AG04450 (cell line): Measurements from ENCODE around the gene C1QL4. TPM values are rescaled to one million over a fixed set of nuclear protein-coding genes. Genes with fewer than 3 reads are reported as not detected.
"Not testable (repeated sequence)": the region's sequence is repeated elsewhere in the genome, so short reads cannot be mapped to it uniquely, and the experiment has no call there.

ENCODE experiments used
- CTCF ChIA-PET: fragments of 300-600, 350-600 bp; formaldehyde crosslinking; extraction: SDS; loops from one replicate; lab custom pipeline; 2022; ENCODE audit warnings: antibody characterized with exemption, inconsistent platforms; lab: Charles Lee
- POLR2A ChIA-PET: fragments of 350-600 bp; formaldehyde crosslinking; extraction: SDS; loops from one replicate; lab custom pipeline; 2021; ENCODE audit warnings: antibody characterized with exemption, inconsistent platforms; lab: Yijun Ruan, JAX
- DNase-seq: peaks from one replicate; pipeline ENCODE4 v3.0.0-alpha.2; 2011; ENCODE audit warnings: low read depth, low spot score
- H3K27ac ChIP-seq: one replicate; pipeline ENCODE4 v1.5.1; 2012; ENCODE audit warnings: low read depth, low read length, control low read depth
- H3K27me3 ChIP-seq: one replicate; pipeline ENCODE4 v1.6.0; 2012; ENCODE audit warnings: low read length; ENCODE audit not compliant: control insufficient read depth, insufficient read depth
- H3K4me3 ChIP-seq: 2 replicates; pipeline ENCODE4 v1.5.1; 2011; ENCODE audit warnings: mild to moderate bottlenecking, low read depth, low read length, control low read depth
- H3K9me3 ChIP-seq: 2 replicates; pipeline ENCODE4 v1.5.1; 2012; ENCODE audit warnings: low read length; ENCODE audit not compliant: control insufficient read depth, insufficient read depth
- polyA plus RNA-seq: library from polyadenylated mRNA; depleted of rRNA; stranded (reverse); fragments of >200 nt; gene quantifications from 2 replicates; pipeline ENCODE4 v1.2.3, GENCODE V29; 2011
- TF ChIP-seq, protein P1 (sequence below): IDR thresholded peaks from 2 replicates; pipeline ENCODE4 v1.5.1; 2011; ENCODE audit warnings: low read depth, low read length, control low read depth, inconsistent platforms

The C1QL4 gene
- polyA plus RNA-seq, 1 experiment, result not detected

DNA sequence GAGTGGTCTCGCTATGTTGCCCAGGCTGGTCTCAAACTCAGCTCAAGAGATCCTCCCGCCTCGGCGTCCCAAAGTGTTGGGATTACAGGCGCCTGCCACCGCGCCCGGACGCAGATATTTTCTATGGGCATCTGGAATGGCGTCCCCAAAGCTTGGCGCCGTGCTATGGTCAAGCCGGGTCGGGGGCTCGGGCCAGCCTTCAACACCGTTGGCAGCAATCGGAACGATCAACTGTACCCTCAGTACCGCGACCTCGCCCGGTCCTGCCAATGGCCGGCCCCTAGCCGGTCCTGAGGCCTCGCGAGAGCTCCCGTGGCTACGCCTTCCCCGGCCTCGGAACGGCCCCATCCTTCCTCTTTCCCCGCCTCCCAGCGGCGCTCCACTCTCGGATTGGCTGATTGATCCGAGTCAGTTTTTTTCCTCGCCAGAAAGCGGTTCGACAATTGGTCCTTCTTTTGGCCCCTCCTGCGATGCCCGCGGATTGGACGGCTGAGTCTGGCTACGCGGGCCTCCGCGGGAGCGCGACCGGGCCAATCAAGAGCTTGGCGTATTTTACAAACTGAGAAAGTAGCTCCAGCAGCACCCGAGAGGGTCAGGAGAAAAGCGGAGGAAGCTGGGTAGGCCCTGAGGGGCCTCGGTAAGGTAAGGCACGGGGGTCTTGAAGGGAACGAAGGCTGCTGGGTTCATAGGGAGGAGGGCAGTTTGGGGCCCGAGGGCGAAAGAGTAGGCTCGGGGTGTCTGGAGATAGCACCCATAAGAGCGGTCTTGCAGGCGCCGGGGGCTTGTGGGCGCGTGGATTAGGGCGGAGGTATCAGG is 14.1 kb downstream of the C1QL4 start, which contains the start of gene TROAP:
TSS of gene TROAP (plus strand) at position 548 of the 816 bp plus-strand sequence. CDS start 354 bp downstream, outside the sequence.
- Histone ChIP-seq H3K9me3 (no peaks in the 10 kb centered on the region), H3K4me3 (peak within 1 kb of the TSS; percentile 84), H3K27me3 (peaks cover 4% of the 10 kb centered on the region), H3K27ac (peak within 1 kb of the TSS; percentile 47)
- DNase-seq, result peak; percentile 95
- CTCF ChIA-PET, result interaction anchor here (1.0 to 2.8 kb wide), 7 partner anchors 9 to 191 kb away, joined by 3 to 18 read pairs (median 10); no protein-coding TSS in a partner anchor
- TF ChIP-seq, protein P1, sequence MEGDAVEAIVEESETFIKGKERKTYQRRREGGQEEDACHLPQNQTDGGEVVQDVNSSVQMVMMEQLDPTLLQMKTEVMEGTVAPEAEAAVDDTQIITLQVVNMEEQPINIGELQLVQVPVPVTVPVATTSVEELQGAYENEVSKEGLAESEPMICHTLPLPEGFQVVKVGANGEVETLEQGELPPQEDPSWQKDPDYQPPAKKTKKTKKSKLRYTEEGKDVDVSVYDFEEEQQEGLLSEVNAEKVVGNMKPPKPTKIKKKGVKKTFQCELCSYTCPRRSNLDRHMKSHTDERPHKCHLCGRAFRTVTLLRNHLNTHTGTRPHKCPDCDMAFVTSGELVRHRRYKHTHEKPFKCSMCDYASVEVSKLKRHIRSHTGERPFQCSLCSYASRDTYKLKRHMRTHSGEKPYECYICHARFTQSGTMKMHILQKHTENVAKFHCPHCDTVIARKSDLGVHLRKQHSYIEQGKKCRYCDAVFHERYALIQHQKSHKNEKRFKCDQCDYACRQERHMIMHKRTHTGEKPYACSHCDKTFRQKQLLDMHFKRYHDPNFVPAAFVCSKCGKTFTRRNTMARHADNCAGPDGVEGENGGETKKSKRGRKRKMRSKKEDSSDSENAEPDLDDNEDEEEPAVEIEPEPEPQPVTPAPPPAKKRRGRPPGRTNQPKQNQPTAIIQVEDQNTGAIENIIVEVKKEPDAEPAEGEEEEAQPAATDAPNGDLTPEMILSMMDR, result no peak
- POLR2A ChIA-PET, result interaction anchor here (0.6 to 1.6 kb wide), 15 partner anchors 9 to 516 kb away, joined by 3 to 11 read pairs (median 3); partner anchors contain the start of genes FAM186B, MCRS1, PRPH and SPATS2

DNA sequence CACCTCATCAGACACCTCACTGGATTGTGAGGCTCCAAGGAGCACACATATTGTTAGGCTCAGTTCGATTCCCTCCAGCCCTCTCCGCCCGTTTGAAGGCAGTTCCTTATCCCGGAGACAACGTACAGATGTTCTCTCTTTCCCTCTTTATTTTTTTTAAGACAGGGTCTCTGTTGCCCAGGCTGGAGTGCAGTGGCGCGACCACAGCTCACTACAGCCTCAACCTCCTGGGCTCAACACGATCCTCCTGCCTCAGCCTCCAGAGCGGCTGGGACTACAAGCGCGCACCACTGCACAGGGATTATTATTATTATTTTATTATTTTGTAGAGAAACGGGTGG is 14.7 kb downstream of the C1QL4 start:
- Histone ChIP-seq H3K27me3 (peaks cover 4% of the 10 kb centered on the region), H3K27ac (no peak overlapping the region), H3K9me3 (no peaks in the 10 kb centered on the region), H3K4me3 (peak overlapping the region; percentile 77)
- ChIA-PET POLR2A (interaction anchor here (0.9 to 1.6 kb wide), 7 partner anchors 10 to 245 kb away, joined by 3 to 11 read pairs (median 4); partner anchors contain the start of genes MCRS1, SPATS2 and TUBA1A), CTCF (interaction anchor here (1.1 to 2.8 kb wide), 6 partner anchors 10 to 35 kb away, joined by 3 to 18 read pairs (median 10); no protein-coding TSS in a partner anchor)
- TF ChIP-seq, protein P1, result no peak
- DNase-seq, result no peak

DNA sequence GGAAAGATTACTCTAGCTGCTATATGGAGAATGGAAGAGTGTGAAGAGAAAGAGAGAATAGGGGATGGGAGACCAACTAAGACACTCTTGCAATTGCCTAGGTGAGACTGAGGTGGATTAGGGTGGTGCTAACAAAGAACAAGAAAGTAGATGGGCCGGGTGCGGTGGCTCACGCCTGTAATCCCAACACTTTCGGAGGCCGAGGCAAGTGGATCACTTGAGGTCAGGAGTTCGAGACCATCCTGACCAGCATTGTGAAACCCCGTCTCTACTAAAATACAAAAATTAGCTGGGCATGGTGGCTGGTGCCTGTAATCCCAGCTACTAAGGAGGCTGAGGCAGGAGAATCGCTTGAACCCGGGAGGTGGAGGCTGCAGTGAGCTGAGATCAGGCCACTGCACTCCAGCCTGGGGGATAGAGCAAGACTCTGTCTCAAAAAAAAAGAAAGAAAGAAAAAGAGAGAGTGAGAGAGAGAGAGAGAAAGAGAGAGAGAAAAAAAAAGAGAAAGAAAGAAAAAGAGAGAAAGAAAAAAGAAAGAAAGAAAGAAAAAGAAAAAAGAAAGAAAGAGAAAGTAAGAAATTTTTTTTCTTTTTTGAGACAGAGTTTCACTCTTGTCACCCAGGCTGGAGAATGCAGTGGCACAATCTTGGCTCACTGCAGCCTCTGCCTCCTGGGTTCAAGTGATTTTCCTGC is 16.4 kb downstream of the C1QL4 start:
- H3K27me3 ChIP-seq, H3K4me3 ChIP-seq, H3K9me3 ChIP-seq, CTCF ChIA-PET, H3K27ac ChIP-seq, DNase-seq: not testable (repeated sequence)
- POLR2A ChIA-PET, result interaction anchor here (0.6 kb wide), 1 partner anchor 43 kb away, joined by 4 read pairs; no protein-coding TSS in a partner anchor

DNA sequence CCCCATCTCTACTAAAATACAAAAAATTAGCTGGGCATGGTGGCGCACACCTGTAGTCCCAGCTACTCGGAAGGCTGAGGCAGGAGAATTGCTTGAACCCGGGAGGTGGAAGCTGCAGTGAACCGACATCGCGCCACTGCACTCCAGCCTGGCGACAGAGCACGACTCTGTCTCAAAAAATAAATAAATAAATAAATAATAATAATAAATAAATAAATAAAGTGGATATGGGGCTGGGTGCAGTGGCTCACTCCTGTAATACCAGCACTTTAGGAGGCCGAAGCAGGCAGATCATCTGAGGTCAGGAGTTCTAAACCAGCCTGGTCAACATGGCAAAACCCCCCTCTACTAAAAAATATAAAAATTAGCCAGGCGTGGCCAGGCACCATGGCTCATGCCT is 19.9 kb downstream of the C1QL4 start:
- CTCF ChIA-PET, H3K27ac ChIP-seq, H3K4me3 ChIP-seq, DNase-seq, H3K9me3 ChIP-seq, H3K27me3 ChIP-seq, POLR2A ChIA-PET: not testable (repeated sequence)

DNA sequence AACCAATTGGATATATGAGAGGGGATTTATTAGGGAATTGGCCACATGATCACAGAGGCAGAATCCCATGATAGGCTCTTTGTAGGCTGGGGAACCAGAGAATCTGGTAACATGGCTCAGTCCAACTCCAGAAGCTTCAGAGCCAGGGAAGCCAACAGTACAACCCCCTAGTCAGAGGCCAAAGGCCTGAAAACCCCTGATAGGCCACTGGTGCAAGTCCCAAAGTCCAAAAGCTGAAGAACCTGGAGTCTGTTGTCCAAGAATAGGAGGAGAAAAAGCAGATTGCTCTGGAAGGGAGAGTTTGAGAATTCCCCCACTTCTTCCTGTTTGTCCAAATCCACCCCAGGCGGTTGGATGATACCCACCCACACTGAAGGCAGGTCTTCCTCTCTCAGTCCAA is 22.2 kb downstream of the C1QL4 start:
- Histone ChIP-seq H3K4me3 (no peak overlapping the region), H3K27me3 (peaks cover 4% of the 10 kb centered on the region), H3K27ac (no peak overlapping the region), H3K9me3 (no peaks in the 10 kb centered on the region)
- ChIA-PET POLR2A (no interaction called here), CTCF (no interaction called here)
- no peak for DNase-seq
- TF ChIP-seq, protein P1, result no peak

DNA sequence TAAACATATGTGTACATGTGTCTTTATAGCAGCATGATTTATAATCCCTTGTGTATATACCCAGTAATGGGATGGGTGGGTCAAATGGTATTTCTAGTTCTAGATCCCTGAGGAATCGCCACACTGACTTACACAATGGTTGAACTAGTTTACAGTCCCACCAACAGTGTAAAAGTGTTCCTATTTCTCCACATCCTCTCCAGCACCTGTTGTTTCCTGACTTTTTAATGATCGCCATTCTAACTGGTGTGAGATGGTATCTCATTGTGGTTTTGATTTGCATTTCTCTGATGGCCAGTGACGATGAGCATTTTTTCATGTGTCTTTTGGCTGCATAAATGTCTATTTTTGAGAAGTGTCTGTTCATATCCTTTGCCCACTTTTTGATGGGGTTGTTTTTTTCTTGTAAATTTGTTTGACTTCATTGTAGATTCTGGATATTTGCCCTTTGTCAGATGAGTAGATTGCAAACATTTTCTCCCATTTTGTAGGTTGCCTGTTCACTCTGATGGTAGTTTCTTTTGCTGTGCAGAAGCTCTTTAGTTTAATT is 26.5 kb downstream of the C1QL4 start:
- peaks cover 18% of the 10 kb centered on the region for H3K27me3 ChIP-seq
- POLR2A ChIA-PET, CTCF ChIA-PET, H3K9me3 ChIP-seq, DNase-seq, H3K4me3 ChIP-seq, H3K27ac ChIP-seq: not testable (repeated sequence)
